WTC11 (cell line): ENCODE results near the gene CCSER1.

Source experiments
- ATF1 ChIP-seq: sonication (generic); formaldehyde crosslinking; IDR thresholded peaks from 2 replicates; pipeline ENCODE4 v1.8.1; 2023; ENCODE audit warnings: mild to moderate bottlenecking, moderate library complexity, missing genetic modification reagents
- ATF3 ChIP-seq: sonication (generic); formaldehyde crosslinking; conservative IDR thresholded peaks from 2 replicates; pipeline ENCODE4 v1.8.1; 2022; ENCODE audit warnings: mild to moderate bottlenecking, missing genetic modification reagents
- CBFB ChIP-seq: sonication (generic); formaldehyde crosslinking; IDR thresholded peaks from 2 replicates; pipeline ENCODE4 v1.8.1; 2022; ENCODE audit warnings: mild to moderate bottlenecking, low read depth, missing genetic modification reagents
- CTCF ChIP-seq: fragments of 200-600 bp; IDR thresholded peaks from 2 replicates; pipeline ENCODE4 v1.8.0; 2022; ENCODE audit warnings: antibody characterized with exemption
- ELF4 ChIP-seq: sonication (generic); formaldehyde crosslinking; IDR thresholded peaks from 2 replicates; pipeline ENCODE4 v1.8.1; 2022; ENCODE audit warnings: low read depth, mild to moderate bottlenecking, moderate library complexity, missing genetic modification reagents
- ETV6 ChIP-seq: sonication (generic); formaldehyde crosslinking; IDR thresholded peaks from 2 replicates; pipeline ENCODE4 v1.8.1; 2022; ENCODE audit warnings: mild to moderate bottlenecking, missing genetic modification reagents
- FOXK1 ChIP-seq: sonication (generic); formaldehyde crosslinking; IDR thresholded peaks from 2 replicates; pipeline ENCODE4 v1.8.0; 2022; ENCODE audit warnings: mild to moderate bottlenecking, moderate library complexity, missing genetic modification reagents
- SMAD4 ChIP-seq: sonication (generic); formaldehyde crosslinking; IDR thresholded peaks from 2 replicates; pipeline ENCODE4 v1.8.0; 2022; ENCODE audit warnings: mild to moderate bottlenecking, missing genetic modification reagents
- TCF7 ChIP-seq: sonication (generic); formaldehyde crosslinking; IDR thresholded peaks from 2 replicates; pipeline ENCODE4 v1.8.0; 2022; ENCODE audit warnings: mild to moderate bottlenecking, low read depth, missing genetic modification reagents, moderate library complexity
- TEAD1 ChIP-seq: sonication (generic); formaldehyde crosslinking; IDR thresholded peaks from 2 replicates; pipeline ENCODE4 v1.8.0; 2022; ENCODE audit warnings: mild to moderate bottlenecking, missing genetic modification reagents
- TF ChIP-seq, protein P1 (sequence below): sonication (generic); formaldehyde crosslinking; conservative IDR thresholded peaks from 2 replicates; pipeline ENCODE4 v1.8.1; 2023; ENCODE audit warnings: mild to moderate bottlenecking, low read depth, missing genetic modification reagents, moderate library complexity
- TF ChIP-seq, protein P2 (sequence below): sonication (generic); formaldehyde crosslinking; IDR thresholded peaks from 2 replicates; pipeline ENCODE4 v1.8.1; 2022; ENCODE audit warnings: mild to moderate bottlenecking, moderate library complexity, missing genetic modification reagents

DNA sequence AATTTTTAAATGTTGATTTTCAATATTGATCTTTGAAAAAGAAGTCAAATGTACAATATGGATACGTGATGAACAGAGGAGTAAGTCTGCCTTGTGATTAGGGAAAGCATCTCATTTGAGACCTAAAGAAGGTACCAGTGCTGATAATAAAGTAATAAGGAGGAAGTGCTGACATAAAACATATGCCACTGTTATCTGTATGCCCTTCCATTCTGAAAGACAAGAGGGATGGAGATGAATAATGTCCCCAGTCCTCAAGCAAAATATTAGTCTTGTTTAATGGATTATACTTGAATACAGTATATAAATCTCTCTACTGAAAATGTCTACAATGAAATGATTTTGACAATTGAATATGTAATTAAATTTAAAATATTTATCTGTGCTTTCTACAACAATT is 58.2 kb downstream of the CCSER1 start:
- TF ChIP-seq CTCF, result no peak
- TF ChIP-seq TEAD1, result no peak
- TF ChIP-seq ELF4 (CRISPR knock-in tag), result no peak
- TF ChIP-seq FOXK1 (CRISPR knock-in tag), result no peak
- TF ChIP-seq, protein P1, sequence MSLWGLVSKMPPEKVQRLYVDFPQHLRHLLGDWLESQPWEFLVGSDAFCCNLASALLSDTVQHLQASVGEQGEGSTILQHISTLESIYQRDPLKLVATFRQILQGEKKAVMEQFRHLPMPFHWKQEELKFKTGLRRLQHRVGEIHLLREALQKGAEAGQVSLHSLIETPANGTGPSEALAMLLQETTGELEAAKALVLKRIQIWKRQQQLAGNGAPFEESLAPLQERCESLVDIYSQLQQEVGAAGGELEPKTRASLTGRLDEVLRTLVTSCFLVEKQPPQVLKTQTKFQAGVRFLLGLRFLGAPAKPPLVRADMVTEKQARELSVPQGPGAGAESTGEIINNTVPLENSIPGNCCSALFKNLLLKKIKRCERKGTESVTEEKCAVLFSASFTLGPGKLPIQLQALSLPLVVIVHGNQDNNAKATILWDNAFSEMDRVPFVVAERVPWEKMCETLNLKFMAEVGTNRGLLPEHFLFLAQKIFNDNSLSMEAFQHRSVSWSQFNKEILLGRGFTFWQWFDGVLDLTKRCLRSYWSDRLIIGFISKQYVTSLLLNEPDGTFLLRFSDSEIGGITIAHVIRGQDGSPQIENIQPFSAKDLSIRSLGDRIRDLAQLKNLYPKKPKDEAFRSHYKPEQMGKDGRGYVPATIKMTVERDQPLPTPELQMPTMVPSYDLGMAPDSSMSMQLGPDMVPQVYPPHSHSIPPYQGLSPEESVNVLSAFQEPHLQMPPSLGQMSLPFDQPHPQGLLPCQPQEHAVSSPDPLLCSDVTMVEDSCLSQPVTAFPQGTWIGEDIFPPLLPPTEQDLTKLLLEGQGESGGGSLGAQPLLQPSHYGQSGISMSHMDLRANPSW, result no peak
- TF ChIP-seq CBFB (CRISPR knock-in tag), result no peak
- TF ChIP-seq SMAD4 (CRISPR knock-in tag), result no peak
- TF ChIP-seq ATF1 (CRISPR knock-in tag), result no peak
- no peak for TF ChIP-seq ATF3 (CRISPR knock-in tag)
- TF ChIP-seq, protein P2, sequence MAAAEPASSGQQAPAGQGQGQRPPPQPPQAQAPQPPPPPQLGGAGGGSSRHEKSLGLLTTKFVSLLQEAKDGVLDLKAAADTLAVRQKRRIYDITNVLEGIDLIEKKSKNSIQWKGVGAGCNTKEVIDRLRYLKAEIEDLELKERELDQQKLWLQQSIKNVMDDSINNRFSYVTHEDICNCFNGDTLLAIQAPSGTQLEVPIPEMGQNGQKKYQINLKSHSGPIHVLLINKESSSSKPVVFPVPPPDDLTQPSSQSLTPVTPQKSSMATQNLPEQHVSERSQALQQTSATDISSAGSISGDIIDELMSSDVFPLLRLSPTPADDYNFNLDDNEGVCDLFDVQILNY (CRISPR knock-in tag), result no peak
- TF ChIP-seq ETV6 (CRISPR knock-in tag), result no peak
- TF ChIP-seq TCF7, result no peak
